ENCODE measurements around the gene CPA5.

CPA5 gene

GRCh38 chr7:130410868-130411541 lies 66.4 kb downstream of the CPA5 start:
- Histone ChIP-seq H3K27ac (replicated peaks) (no peak overlapping the region), H3K27me3 (ENCODE audit: insufficient read depth, poor library complexity, severe bottlenecking) (no peaks in the 10 kb centered on the region), H3K4me3 (replicated peaks; ENCODE audit: insufficient read depth, low read length) (no peak overlapping the region)
- TF ChIP-seq GABPA (IDR thresholded peaks at IDR 0.05; ENCODE audit: low read depth), result no peak
- TF ChIP-seq REST (IDR thresholded peaks at IDR 0.05; ENCODE audit: insufficient replicate concordance, low read depth), result no peak
- TF ChIP-seq POLR2AphosphoS5 (IDR thresholded peaks at IDR 0.05; ENCODE audit: low read depth), result no peak
- no peak for TF ChIP-seq CTCF (IDR thresholded peaks at IDR 0.05; ENCODE audit: insufficient read depth, low read length)
- no peak for TF ChIP-seq SPI1 (IDR thresholded peaks at IDR 0.05; ENCODE audit: borderline replicate concordance, low read depth)
- no peak for DNase-seq (ENCODE audit: low read depth in 1 of 2, low spot score in 1 of 2)

GRCh38 chr7:130413201-130413600 lies 68.6 kb downstream of the CPA5 start:
- no peak for DNase-seq (ENCODE audit: low read depth in 1 of 2, low spot score in 1 of 2)
- TF ChIP-seq SPI1 (IDR thresholded peaks at IDR 0.05; ENCODE audit: borderline replicate concordance, low read depth) (no peak), GABPA (IDR thresholded peaks at IDR 0.05; ENCODE audit: low read depth) (no peak), REST (IDR thresholded peaks at IDR 0.05; ENCODE audit: insufficient replicate concordance, low read depth) (no peak), CTCF (IDR thresholded peaks at IDR 0.05; ENCODE audit: insufficient read depth, low read length) (no peak), POLR2AphosphoS5 (IDR thresholded peaks at IDR 0.05; ENCODE audit: low read depth) (no peak)
- no peak overlapping the region for H3K27ac ChIP-seq (replicated peaks)
- no peak overlapping the region for H3K4me3 ChIP-seq (replicated peaks; ENCODE audit: insufficient read depth, low read length)
- no peaks in the 10 kb centered on the region for H3K27me3 ChIP-seq (ENCODE audit: insufficient read depth, poor library complexity, severe bottlenecking)

GRCh38 chr7:130415006-130415405 lies 70.4 kb downstream of the CPA5 start:
- Histone ChIP-seq H3K27ac (replicated peaks) (no peak overlapping the region), H3K27me3 (ENCODE audit: insufficient read depth, poor library complexity, severe bottlenecking) (no peaks in the 10 kb centered on the region), H3K4me3 (replicated peaks; ENCODE audit: insufficient read depth, low read length) (no peak overlapping the region)
- peak in 1 of 2 experiments; percentile 22 for DNase-seq (ENCODE audit: low read depth in 1 of 2, low spot score in 1 of 2)
- TF ChIP-seq CTCF (IDR thresholded peaks at IDR 0.05; ENCODE audit: insufficient read depth, low read length) (no peak), POLR2AphosphoS5 (IDR thresholded peaks at IDR 0.05; ENCODE audit: low read depth) (no peak), GABPA (IDR thresholded peaks at IDR 0.05; ENCODE audit: low read depth) (no peak), REST (IDR thresholded peaks at IDR 0.05; ENCODE audit: insufficient replicate concordance, low read depth) (no peak), SPI1 (IDR thresholded peaks at IDR 0.05; ENCODE audit: borderline replicate concordance, low read depth) (peak; percentile 36; the same call in 1 of the 2 replicates)
